Stromal cell of bone marrow (primary cell): ENCODE measurements around the gene ABT1.
"Not testable (repeated sequence)": the region's sequence is repeated elsewhere in the genome, so short reads cannot be mapped to it uniquely, and the experiment has no call there.

ENCODE experiments used
- DNase-seq: peaks from one replicate; pipeline ENCODE4 v3.0.0-alpha.2; 2012; ENCODE audit warnings: low read depth

The ABT1 gene

GRCh38 chr6:26596579-26597388 lies at the start of gene ABT1:
Gene ABT1, plus strand, starts transcription at chr6:26596953. Its CDS starts 30 bp downstream, at chr6:26596983.
- DNase-seq: peak; percentile 98

GRCh38 chr6:26547363-26547762 lies 49.4 kb upstream of the ABT1 start:
- DNase-seq: not testable (repeated sequence)

GRCh38 chr6:26550250-26550993 lies 46.3 kb upstream of the ABT1 start:
- DNase-seq: peak; percentile 14

GRCh38 chr6:26552205-26552604 lies 44.5 kb upstream of the ABT1 start:
- no peak for DNase-seq

- DNase-seq: no peak
Measured at GRCh38 chr6:26552640-26553188, 44.0 kb upstream of the ABT1 start.

- peak; percentile 31 for DNase-seq
Measured at GRCh38 chr6:26553264-26553634, 43.5 kb upstream of the ABT1 start.

- DNase-seq: peak; percentile 82
Measured at GRCh38 chr6:26553635-26554446, 42.9 kb upstream of the ABT1 start.

- no peak for DNase-seq
Measured at GRCh38 chr6:26554447-26554696, 42.4 kb upstream of the ABT1 start.

- DNase-seq: peak; percentile 13
Measured at GRCh38 chr6:26554697-26555504, 41.9 kb upstream of the ABT1 start.

GRCh38 chr6:26555505-26556262 lies 41.1 kb upstream of the ABT1 start:
- DNase-seq: no peak

GRCh38 chr6:26556263-26557070 lies 40.3 kb upstream of the ABT1 start:
- DNase-seq: peak; percentile 76

GRCh38 chr6:26561533-26562466 lies 35.0 kb upstream of the ABT1 start:
- DNase-seq: no peak

- DNase-seq: no peak
Measured at GRCh38 chr6:26563488-26563887, 33.3 kb upstream of the ABT1 start.

- peak; percentile 74 for DNase-seq
Measured at GRCh38 chr6:26568601-26569432, 27.9 kb upstream of the ABT1 start.

- no peak for DNase-seq
Measured at GRCh38 chr6:26569433-26569764, 27.4 kb upstream of the ABT1 start.

- no peak for DNase-seq
Measured at GRCh38 chr6:26570027-26570809, 26.5 kb upstream of the ABT1 start.

- peak; percentile 62 for DNase-seq
Measured at GRCh38 chr6:26571592-26572296, 25.0 kb upstream of the ABT1 start.
